HG03342 (cell line): Measurements from ENCODE around the gene SLC6A2.
"Not testable (repeated sequence)": the region's sequence is repeated elsewhere in the genome, so short reads cannot be mapped to it uniquely, and the experiment has no call there.

Experiments used
- ATAC-seq: cut with Tn5 transposase; IDR thresholded peaks from one replicate; pipeline ENCODE4 v1.9.1; 2021; ENCODE audit warnings: mild to moderate bottlenecking, moderate library complexity; ENCODE audit not compliant: unreplicated experiment

SLC6A2 gene

GRCh38 chr16:55709801-55710200 lies 54.0 kb downstream of the SLC6A2 start:
- no peak for ATAC-seq

GRCh38 chr16:55710466-55710865 lies 54.7 kb downstream of the SLC6A2 start:
- no peak for ATAC-seq

GRCh38 chr16:55711959-55712876 lies 56.4 kb downstream of the SLC6A2 start:
- ATAC-seq: peak; percentile 83

GRCh38 chr16:55713103-55713502 lies 57.3 kb downstream of the SLC6A2 start:
- no peak for ATAC-seq

GRCh38 chr16:55717326-55717725 lies 61.5 kb downstream of the SLC6A2 start:
- no peak for ATAC-seq

GRCh38 chr16:55725055-55725777 lies 69.4 kb downstream of the SLC6A2 start:
- ATAC-seq: no peak

- ATAC-seq: no peak
Observed at GRCh38 chr16:55728797-55729196, 73.0 kb downstream of the SLC6A2 start.

GRCh38 chr16:55730115-55730514 lies 74.3 kb downstream of the SLC6A2 start:
- no peak for ATAC-seq

- ATAC-seq: no peak
Observed at GRCh38 chr16:55732496-55732895, 76.7 kb downstream of the SLC6A2 start.

- no peak for ATAC-seq
Observed at GRCh38 chr16:55734665-55735064, 78.9 kb downstream of the SLC6A2 start.

GRCh38 chr16:55735120-55735781 lies 79.5 kb downstream of the SLC6A2 start:
- no peak for ATAC-seq

- no peak for ATAC-seq
Observed at GRCh38 chr16:55736671-55737070, 80.9 kb downstream of the SLC6A2 start.

GRCh38 chr16:55737318-55737717 lies 81.5 kb downstream of the SLC6A2 start:
- ATAC-seq: no peak

GRCh38 chr16:55737966-55738365 lies 82.2 kb downstream of the SLC6A2 start:
- ATAC-seq: no peak

- no peak for ATAC-seq
Observed at GRCh38 chr16:55746081-55746480, 90.3 kb downstream of the SLC6A2 start.

- no peak for ATAC-seq
Observed at GRCh38 chr16:55747785-55748184, 92.0 kb downstream of the SLC6A2 start.

- not testable (repeated sequence) for ATAC-seq
Observed at GRCh38 chr16:55752465-55753144, 96.8 kb downstream of the SLC6A2 start.

GRCh38 chr16:55753145-55753631 lies 97.4 kb downstream of the SLC6A2 start:
- ATAC-seq: not testable (repeated sequence)
